NCI-H1105 (cell line): ENCODE measurements around the gene RBMS1.

Experiments used
- DNase-seq: peaks from one replicate; lab custom pipeline; 2025; lab: John Stamatoyannopoulos, UW

RBMS1 gene

DNA sequence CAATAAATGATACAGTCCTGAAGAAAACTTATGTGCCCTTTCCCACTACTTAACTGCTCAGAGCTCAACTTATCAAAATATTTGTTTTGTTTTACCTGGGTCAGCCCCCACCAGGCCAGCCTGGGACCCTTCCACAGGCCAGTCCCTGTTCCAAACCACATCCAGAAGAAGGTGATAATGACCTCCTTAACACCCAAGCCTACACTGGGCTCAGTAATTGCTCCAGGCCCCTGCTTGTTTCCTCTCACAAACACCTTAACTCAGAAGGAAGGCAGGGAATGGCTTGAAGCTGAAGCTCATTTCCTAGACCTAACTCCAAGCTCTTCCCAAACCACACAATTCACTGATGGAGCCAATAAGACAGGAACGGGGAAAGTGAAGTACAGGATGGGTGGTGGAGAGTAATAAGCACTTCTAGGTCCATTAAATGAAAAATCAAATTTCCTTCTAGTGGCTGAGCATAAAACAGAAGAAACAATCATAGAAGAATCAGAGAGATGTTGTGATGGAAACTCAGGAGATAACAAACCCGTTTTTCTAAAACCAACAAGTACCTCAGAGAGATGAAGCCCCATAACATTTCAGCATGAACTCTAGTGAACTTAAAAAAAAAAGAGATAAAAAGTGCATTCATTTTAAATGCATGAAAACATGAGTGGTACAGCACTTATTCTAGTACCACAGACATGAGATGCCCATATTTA is 160.1 kb downstream of the RBMS1 start:
- no peak for DNase-seq

DNA sequence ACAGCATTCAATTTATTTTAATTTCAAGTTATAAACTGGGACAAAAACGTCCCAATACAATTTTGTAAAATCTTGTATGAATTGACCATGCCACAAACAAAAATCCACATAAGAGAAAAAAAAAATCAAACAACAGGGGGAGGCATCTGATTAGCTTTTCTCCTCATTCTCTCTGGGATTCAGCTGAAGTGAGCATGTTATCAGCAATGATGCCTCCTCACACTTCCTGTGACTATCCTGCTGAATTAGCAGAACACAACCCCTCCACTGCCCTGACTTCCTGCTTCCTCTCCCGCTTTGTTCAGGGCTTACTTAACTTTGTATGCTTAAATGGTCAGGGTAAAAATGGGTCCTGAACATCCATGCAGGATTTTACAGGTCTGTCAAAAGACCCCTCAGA is 161.3 kb downstream of the RBMS1 start:
- no peak for DNase-seq

DNA sequence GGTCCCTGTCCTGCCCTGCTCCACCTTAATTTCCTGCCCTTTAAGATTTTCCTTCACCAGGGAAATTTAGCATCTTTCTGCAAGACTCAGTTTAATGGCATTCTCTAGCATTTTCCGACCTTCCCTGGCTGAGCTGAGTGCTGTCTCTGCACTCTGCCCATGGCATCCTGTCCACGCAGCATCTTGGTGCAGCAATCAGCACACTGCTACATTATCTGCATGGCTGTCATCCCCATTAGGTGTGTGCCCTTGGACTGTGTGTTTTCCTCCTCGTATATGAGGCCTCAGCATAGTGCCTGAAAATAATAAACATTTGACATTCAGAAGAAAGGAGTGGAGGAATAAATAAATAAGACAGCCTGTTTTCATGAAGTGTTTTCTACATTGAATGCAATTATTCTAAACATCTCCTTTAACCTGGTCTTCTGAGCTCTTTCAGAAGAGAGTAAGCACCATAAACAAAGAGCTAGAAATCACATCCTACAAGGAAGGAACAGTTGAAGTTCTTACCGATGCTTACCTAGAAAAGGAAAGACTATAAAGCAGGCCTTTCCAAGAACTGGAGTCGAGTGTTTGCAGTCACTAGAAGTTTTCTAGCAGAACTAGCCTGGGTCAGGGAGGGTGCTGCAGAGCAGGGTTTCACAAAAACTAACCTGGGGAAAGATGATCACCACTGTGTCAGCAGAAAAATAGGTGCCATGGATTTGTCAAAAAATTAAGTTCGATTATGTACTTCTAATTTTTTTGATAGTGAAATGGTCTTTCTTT is 162.2 kb downstream of the RBMS1 start:
- DNase-seq, result no peak

DNA sequence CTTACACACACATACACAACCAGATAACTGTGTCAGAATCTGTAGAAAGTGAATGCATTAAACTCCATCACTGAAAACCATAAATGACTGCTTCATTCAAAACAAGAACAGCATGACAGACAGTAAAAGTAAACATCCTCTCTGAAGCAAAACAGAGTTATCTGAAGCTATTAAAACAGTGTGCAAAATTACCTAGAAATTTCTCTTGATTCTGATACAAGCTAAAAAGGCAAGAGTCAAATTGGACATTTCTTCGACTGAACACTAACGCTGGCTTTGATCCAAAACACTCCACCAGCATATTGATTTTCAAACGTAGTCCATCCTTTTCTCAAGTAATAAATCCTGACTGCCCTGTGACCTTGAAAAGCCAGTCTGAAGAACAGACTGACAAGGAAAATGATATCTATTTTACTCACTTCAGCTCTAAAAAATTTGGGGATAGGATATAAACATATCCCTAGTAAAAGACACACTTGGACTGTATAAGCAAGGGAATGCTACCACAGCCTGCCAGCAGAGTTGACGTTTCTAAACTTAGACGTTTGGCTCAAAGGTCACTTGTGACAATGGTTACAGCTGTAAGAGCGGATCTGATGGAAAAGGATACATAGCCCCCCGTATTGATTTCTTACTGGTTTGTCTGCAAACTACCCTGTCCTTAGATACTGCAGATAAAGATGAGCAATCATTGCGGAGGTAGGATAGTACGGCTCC is 164.6 kb downstream of the RBMS1 start:
- no peak for DNase-seq

DNA sequence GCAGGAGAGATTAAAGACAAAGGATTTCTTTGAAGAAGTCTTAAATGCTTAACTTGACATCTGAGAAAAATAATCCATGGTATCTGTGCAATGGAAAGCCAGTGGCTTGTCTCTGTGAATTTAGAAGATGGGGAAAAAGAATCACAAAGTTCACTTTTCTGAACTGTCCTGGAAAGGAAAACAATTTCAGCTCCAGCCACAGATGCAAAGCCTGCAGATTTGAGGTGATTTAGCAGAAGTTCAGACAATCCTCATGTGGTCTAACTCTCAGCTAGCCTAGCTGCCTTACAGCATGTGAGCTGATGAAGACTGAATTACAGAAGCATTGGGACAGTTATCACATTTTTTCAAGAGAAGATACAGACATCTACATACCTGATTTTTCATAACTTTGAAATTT is 166.8 kb downstream of the RBMS1 start:
- DNase-seq, result no peak

DNA sequence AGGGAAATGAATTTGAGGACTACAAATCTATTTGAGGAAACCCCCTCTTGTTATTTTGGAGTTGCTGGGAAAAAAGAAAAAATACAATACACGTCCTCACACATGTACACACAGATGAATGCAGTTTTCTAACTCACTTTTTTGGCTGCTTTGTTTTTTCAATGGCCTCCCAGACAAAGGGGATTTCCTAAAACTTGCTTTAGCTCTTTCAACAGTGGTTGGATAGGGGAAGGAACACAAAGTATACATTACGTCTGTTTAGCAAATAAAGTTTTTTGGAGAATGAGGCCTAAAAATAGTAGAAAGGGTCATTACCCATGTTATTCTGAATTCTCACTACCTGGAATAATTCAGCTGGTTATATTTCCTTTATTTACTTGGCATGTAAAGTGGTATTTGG is 168.2 kb downstream of the RBMS1 start:
- no peak for DNase-seq

DNA sequence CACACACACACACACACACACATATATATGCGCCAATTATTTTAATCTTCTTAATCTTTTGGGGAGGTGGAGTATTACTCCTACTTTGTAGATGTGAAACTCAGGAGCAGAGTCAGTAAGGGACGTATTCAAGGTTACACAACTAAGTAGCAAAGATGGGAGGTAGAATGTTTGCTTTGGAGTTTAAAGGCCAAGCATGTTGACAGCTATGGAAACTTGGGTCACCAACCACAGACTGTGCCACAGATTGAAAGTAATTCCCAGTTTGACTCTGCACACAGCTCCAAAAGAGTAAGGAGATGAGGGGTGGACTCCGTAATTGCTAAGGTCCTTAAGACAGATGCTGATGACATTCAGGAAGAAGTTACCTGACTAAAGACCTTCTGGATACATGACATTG is 168.7 kb downstream of the RBMS1 start:
- DNase-seq, result no peak

DNA sequence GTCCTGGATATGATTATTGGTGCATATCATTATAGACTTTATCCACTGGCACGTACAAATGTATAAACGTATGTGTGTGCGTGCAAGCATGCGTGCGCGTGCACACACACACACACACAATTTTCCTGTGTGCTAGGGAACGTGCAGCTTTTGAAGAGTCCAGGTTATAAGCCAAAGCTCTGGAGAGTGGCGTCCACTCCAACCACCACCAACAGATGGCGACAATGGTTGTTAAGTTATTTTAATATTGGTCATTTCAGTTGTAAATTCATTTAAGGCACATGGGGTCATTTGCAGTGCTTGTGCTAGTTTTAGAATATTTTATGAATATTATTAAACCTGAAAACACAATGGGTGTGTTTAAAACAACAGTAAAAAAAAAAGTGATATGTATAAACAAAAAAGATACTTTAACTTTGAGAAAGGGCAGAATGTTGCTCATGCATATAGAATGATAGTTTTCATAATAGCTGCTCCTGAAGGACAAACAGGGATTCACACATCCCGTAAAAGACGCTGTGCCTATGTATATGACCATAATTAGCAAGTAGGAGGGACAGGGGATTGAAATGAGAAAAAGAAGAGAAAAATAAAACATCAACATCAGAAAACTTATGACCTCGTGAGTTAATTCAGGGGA is 169.3 kb downstream of the RBMS1 start:
- DNase-seq, result no peak

DNA sequence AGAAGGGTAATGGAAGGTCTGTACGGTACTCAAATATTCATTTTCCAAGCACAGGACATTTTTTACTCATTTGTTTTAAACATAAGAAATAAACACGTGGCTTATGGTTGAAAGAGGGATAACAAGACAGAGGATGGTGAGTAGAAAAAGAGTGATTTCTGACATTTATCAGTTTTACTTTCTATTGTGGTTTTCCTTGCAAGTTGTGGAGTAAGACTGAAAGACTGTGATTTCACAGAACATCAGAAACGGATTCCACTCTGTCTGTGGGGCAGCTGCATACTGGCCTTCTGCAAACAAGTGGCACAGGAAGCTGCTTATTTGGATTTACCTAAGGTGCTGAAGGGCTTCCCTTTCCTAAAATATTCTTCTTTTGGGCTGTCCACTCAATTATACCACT is 171.3 kb downstream of the RBMS1 start:
- no peak for DNase-seq

DNA sequence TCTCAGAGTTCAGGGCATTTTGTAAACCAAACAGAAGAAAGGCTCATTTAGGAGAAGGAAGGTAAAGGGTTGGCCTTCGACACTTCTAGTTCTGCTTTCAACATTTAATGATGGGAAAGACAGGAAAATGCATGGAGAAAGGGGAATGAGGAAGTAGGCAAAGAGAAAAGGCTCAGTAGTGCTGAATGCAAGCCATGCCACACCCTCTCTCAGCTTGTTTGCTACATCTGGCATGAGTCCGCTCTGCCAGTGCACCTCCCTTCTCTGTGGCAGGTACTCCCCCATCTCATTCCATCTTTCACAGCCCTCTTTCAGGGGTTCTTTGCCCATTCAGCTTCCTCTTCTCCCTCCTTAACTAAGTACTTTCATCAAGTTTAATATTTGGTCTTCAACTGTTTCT is 172.6 kb downstream of the RBMS1 start:
- DNase-seq, result no peak

DNA sequence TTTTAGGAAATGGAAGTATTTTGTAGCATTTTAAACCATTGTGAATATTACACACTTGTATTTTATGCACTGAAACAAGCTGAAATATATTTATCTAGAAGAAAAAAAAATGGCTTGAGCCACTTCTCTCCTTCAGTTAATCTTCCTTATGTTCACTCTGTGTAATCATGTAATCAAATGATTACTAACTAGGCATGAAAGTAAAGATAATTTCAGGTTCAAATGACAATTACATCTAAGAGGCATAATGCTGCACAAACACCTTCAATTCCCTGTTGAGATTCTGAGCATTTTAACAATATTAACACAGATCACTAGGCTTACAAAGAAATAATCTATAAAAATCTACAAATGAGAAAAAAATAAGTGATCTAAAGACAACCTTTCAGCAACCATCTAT is 173.9 kb downstream of the RBMS1 start:
- DNase-seq, result no peak

DNA sequence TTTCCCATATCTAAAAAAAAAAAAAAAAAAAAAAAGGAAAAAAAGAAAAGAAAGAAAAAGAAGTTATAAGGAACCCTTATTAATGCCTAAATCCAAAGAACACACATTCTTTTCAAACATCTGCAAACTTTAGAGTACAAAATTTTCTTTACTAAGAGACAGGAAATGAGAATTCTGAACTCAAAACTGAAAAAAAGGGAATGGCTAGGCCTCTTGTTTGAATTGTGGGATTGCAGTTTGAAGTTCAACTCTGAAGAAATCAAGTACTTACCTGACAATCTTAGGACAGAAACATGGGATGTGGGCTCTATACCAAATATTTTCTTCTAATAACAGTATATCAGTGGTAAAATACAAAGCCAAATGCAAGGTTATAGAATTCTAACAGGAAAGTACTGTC is 175.4 kb downstream of the RBMS1 start:
- no peak for DNase-seq

DNA sequence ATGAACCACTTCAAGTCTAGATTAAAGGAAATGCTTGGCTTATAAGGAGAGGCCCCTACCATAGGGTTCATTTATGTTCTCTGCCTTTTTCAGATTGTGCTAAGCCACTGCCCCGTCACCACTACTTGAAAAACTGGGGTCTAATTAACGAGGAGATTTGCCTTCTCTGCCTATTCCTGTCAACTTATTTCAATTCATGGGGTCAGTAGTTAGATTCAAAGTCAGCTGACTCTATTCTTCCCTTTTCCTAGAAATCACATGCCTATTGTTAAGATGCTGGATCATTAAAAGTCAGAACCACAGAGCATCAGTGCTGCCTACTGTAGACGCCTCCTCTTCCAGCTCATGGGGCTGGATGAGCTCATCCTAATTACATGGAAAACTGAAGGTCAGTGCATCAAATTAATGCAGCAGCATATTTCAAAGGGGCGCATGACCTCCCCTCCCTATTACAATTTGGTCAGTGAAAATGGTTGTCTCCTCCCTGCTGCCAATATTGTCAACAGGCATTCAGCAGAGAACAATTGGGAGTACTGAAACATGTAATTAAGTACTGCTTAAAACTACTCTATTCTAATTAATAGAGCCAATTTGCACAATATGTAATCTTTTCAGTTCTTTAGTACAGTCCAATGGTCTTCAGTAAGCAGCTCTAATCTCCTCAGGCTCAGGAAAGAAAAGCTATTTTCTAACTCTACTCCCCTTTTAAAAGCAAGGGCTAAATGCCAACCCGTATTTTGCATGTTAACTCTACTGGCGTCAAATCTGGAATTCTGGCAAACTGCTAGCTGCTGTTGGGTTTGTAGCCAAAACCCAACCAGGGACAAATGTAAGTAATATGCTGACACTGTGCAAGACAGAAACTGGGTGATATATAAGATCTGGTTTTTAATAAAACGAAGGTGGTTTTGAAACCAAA is 176.2 kb downstream of the RBMS1 start:
- DNase-seq, result peak; percentile 63

DNA sequence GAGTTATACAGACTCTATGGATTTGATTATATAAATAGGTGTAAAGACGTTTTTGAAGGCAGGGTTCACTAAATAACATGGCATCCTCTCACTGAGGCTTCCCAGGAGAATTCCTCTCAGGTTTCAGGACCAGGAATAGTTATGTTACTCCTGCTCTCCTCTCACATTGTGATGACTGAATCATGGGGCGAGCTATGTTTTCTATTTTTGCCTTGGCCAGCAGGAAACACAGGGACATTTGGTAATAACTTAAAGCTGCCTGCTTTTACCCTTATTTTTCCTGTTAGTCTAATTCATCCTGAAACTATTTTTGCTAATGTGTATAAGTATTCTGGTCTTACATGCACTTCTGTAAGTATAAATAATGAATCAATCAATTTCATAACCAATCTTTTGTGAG is 178.3 kb downstream of the RBMS1 start:
- DNase-seq, result no peak

DNA sequence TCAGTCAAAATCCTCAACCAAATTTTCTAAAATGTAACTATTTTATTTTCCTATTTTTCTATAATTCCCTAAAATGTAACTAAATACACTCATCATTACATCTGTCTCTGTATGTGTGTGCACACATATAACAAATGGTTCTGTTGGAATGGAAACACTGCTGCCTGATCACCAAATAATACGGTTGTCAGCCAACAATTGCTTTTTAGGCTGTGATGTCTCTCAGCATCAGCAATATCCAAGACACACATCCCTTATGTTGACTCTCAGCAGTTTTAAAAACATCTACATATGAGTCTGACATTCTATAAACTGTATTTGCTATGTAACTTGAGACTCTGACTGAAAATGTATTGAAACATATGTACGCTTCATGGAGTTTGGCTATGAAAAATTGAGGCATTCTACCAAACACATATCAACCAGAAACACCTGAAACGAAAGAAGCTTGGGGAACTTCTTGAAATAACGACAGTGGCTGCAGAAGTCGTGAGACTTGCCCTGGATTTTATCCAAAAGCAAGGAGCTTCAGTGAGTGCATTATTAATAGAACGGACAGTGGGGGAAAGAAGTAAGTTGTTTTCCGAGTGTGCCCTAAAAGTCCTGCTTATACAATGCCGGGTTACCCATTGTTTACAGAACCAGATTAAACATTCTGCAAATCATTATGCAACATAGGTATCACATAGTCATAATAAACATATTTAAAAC is 183.3 kb downstream of the RBMS1 start:
- DNase-seq, result no peak

DNA sequence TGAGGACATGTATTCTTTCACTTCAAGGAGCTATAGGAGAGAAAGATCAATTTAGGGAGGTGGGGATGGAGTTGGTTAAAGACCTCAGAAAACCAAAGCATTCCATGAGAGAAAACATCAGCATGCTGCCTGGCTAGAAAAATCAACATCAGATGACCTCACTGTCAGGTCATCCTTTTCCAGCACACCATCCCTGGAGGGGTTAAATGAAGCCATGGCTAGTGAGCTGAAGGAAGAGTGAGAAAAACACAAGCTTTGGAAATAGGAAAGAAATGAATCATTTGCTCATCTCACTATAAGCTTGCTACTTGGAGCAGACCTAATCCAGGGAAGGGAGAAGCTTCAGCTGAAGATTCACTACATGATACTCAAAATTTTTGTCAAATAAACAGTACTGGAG is 184.0 kb downstream of the RBMS1 start:
- DNase-seq, result no peak

DNA sequence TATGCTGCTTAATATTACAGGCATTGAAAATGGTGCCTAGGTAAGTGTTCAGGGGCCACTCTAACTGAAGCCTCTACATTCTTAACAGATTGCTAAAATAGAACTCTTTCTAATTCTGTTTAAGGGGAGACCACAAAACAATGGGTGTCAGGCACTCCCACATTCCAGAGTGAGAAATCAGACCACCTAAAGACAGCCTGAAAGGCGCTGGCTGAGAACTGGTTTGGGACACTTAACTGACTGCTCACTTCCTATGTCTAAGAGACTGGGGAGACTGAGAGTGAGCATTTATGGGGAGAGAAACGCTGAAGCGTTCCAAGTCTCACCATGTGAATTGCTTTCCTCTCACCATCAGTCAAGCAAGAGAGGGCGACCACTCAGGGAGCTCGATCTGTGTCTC is 184.7 kb downstream of the RBMS1 start:
- no peak for DNase-seq

DNA sequence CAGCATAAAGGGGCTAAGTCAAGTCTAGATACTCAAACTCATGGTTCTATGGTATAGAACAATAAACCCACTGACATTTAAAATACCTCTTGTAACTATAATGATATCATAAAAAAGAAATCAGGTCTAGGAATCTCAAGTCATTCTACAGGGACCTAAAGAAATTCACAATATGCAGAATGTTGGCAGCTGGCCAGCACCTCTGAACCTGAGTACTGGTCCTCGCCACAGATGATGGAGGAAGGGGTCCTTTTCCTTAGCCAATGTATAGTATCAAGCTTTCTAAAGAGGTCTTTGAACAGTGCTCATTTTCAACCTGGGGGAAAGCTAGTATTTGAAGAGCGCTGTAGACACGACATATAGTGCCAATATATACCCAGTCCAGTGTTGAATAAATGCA is 185.1 kb downstream of the RBMS1 start:
- DNase-seq, result no peak

DNA sequence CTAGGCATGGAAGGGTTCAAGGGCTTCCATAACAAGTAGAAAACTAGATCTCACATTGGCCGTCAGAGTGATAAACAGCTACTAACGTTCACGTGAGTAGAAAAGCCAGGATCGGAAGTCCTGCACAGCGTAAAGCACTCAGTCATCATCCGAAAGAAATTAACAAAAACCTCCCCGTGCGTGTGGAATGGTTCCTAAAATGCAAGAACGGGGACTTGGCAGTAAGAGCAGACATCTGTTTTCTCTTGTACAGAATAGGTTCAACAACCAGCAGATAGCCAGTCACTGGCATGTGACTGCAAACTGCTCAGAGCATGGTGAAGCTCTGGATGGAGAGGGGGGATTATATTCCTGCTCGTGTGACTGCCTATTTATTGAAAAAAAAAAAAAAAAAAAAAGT is 186.6 kb downstream of the RBMS1 start:
- DNase-seq, result no peak

DNA sequence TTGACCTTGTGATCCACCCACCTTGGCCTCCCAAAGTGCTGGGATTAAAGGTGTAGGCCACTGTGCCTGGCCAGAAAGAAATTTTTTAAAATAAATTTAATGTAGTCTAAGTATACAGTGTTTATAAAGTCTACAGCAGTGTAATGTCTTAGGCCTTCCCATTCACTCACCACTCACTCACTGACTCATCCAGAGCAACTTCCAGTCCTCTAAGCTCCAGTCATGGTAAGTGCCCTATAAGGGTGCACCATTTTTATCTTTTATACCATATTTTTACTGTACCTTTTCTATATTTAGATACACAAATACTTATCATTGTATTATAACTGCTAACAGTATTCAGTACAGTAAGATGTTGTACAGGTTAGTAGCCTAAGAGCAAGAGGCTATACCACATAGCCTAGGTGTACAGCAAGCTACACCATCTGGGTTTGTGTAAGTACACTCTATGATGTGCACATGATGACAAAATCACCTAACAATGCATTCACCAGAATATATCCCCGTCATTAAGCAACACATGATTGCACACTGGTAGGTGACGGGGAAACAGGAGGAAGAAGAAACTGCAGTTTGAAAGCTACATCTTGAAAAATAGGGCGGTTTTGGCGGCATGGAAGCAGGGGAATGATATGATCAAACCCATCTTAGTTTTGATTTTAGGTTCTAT is 188.4 kb downstream of the RBMS1 start:
- DNase-seq, result no peak
